GM12873 (cell line): ENCODE data around the gene MCM7.

Source experiments
- TF ChIP-seq, protein P1 (sequence below): IDR thresholded peaks from 2 replicates; pipeline ENCODE4 v1.5.1; 2012; ENCODE audit warnings: low read depth, mild to moderate bottlenecking, moderate library complexity, low read length, control low read depth; ENCODE audit not compliant: insufficient read depth; ENCODE audit errors: missing control alignments

MCM7 gene

DNA sequence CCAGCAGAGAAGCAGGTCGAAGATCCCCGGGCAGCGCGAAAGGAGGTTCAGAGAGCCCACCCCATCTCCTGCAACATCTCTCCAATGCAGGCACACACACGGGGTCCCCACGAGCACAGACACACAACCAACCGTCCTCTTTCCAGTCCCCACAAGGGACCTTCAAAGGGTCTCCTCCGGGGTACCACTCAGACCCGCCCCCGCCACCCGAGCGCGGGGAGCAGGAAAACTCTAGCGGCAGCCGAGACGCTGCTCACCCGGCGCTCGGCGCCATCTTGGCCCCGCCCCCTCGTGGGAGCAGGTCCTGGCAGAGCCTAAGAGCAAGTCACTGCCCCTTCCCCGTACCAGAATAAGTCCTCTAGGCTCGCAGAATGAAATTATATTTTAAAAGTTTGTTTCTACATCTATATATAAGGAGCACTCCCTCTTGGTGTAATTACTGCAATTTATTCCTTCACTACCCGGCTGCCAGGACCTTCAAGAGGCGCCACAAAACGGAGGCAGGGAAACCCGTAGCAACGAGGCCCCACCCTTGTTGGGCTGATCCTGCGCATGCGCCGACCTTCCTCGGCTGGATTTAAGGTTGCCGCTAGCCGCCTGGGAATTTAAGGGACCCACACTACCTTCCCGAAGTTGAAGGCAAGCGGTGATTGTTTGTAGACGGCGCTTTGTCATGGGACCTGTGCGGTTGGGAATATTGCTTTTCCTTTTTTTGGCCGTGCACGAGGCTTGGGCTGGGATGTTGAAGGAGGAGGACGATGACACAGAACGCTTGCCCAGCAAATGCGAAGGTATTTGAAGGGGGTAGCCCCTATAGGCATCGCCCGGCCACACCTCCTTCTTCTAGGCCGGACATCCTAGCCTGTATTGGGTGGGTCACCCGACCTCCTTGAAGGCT lies 18.1 kb upstream of the MCM7 start, which contains the start of the genes CNPY4 and TAF6:
Gene CNPY4 (plus strand): TSS at position 563 of the 898 bp plus-strand sequence. CDS start 111 bp downstream, at position 674.
Gene TAF6 (minus strand): TSS at position 287 of the 898 bp plus-strand sequence. CDS start 5,149 bp downstream, outside the sequence.
- TF ChIP-seq, protein P1, sequence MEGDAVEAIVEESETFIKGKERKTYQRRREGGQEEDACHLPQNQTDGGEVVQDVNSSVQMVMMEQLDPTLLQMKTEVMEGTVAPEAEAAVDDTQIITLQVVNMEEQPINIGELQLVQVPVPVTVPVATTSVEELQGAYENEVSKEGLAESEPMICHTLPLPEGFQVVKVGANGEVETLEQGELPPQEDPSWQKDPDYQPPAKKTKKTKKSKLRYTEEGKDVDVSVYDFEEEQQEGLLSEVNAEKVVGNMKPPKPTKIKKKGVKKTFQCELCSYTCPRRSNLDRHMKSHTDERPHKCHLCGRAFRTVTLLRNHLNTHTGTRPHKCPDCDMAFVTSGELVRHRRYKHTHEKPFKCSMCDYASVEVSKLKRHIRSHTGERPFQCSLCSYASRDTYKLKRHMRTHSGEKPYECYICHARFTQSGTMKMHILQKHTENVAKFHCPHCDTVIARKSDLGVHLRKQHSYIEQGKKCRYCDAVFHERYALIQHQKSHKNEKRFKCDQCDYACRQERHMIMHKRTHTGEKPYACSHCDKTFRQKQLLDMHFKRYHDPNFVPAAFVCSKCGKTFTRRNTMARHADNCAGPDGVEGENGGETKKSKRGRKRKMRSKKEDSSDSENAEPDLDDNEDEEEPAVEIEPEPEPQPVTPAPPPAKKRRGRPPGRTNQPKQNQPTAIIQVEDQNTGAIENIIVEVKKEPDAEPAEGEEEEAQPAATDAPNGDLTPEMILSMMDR: peak; percentile 6

DNA sequence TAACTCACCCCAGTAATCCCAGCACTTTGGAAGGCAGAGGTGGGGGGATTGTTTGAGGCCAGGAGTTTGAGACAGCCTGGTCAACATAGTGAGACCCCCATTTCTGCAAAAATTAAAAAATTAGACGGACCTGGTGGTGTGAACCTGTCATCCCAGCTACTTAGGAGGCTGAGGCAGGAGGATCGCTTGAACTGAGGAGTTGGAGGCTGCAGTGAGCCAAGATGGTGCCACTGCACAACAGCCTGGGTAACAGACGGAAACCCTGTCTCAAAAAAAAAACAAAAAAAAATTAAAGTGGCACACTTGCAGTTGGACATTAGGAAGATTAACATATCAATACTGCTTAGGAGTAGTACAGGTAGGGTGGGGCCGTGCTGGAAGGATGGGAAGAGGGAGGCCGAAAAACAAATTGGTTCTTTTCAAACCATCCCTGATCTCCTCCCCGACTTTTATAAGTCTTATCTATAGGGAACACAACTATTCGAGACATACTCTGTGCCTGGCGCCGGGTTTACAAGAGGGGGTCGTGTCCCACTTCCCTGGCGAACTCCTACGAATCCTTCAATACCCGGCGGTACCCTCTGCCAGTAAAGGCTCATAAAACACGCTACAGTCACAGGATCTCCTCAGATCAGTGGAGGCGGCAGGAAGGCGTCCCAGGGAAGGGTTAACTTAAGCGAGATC lies 17.3 kb upstream of the MCM7 start:
- TF ChIP-seq, protein P1: no peak

DNA sequence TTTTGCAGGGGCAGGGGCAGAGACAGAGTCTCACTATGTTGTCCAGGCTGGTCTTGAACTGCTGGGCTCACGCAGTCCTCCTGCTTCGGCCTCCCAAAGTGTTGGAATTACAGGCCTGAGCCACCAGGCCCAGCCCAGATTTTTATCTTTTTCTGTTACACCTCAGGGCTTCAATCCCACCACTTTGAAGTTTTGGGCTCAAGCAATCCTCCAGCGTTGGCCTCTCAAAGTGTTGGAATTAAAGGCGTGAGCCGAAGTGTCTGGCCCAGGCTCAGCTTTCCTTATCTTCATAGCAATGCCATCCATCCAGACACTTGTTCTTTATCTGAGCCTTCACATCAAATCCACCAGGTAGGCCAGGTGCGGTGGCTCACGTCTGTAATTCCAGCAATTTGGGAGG lies 13.8 kb upstream of the MCM7 start:
- TF ChIP-seq, protein P1: no peak

DNA sequence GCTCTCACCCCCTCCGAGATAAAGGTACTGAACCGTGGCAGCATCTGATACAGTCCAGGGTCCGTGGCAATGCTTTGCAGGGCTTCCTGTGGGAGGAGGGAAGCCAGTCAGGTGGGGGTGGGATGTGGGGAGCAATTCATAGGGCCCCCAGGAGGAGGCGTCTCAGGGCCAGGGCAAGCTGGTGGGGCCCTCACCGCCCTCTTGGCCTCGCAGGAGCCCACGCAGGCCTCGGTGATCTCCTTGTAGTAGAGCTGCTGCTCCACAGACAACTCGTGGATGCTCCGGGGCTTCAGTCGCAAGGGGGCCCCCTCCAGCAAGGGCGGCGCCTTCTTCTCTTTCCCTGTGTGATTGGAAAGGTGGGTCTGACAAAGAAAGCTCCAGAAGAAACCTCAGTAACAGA lies 10.7 kb upstream of the MCM7 start:
- TF ChIP-seq, protein P1: no peak

DNA sequence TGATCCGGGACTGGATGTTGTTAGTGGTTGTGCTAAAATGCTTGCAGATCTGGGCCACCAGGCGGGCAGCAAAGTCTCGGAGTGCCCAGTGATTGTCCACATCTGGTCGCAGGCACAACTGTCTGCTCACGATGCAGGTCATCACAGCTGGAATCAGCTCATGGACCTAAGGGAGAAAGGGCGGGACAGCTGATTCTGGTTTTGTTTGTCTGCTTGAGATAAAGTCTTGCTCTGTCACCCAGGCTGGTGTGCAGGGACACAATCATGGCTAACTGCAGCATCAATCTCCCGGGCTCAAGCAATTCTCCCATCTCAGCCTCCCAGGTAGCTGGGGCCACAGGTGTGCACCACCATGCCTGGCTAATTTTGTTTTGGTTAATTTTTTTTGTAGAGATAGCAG lies 10.0 kb upstream of the MCM7 start:
- TF ChIP-seq, protein P1: no peak

DNA sequence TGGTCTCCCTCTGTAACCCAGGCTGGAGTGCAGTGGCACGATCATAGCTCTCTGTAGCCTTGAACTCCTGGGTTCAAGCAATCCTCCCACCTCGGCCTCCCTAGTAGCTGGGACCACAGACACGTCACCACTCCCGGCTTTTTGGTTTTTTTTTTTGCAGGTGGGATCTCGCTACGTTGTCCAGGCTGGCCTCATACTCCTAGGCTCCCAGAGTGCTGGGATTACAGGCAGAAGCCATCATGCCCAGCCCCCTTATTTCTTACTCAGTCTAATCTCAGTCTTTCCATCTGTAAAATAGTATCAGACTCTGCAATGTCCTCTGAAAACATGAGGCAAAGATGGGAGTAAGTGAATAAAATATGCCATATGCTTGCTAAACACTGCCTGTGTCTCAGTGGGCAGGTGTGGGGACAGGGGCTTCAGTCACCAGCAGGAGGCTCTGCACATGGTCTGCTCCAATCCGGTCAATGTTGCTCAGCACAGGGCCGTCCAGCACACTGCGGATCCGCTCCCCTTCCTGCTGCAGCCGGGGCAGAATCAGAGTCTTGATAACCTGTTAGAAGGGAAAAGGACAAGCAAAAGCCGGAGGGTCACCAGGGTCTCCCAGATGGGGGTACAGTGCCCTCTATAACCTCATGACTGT lies 8.4 kb upstream of the MCM7 start:
- TF ChIP-seq, protein P1: no peak

DNA sequence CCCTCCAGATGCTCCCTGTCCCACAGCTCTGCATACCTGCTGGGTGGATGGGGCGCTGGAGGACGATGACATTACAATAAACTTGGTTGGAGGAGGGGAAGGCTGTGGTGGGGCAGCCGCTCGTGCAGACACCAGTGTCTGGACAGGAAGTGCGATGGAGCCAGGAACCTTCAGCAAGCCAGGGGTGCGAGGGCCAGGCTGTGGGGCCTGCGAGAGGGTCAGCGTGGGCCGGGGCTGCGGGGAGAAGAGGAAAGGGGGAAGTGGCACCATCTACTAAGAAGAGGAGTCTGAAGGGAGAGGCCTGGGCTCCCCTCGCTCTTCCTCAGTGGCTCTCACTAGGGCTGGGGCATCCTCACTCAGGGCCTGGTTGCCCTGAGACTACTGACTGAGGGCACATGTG lies 6.7 kb upstream of the MCM7 start:
- TF ChIP-seq, protein P1: no peak
